PC-3 (cell line): Measurements from ENCODE around the gene ZSCAN12.

Experiments
- CTCF ChIP-seq: fragments of 300-600 bp; sonication (generic); conservative IDR thresholded peaks from 2 replicates; pipeline ENCODE4 v1.5.1; 2017; ENCODE audit warnings: antibody characterized with exemption, low read depth, mild to moderate bottlenecking, low read length
- EZH2 ChIP-seq: fragments of 300-600 bp; sonication (generic); IDR thresholded peaks from one replicate; pipeline ENCODE4 v1.6.1; 2017; ENCODE audit warnings: antibody characterized with exemption, mild to moderate bottlenecking, low read length; ENCODE audit not compliant: unreplicated experiment

- TF ChIP-seq CTCF (no peak), EZH2 (no peak)
Observed at GRCh38 chr6:28334286-28335039, 65.1 kb downstream of the ZSCAN12 start.
